ELR (cell line): ENCODE results near the gene TMEM154.

Experiments
- DNase-seq: peaks from one replicate; pipeline ENCODE4 v3.0.0-alpha.2; 2015; ENCODE audit warnings: low read depth

The TMEM154 gene

GRCh38 chr4:152696764-152697261 is 17.0 kb upstream of the TMEM154 start:
- DNase-seq = peak; percentile 85

- DNase-seq = no peak
Observed at GRCh38 chr4:152693871-152694270, 14.1 kb upstream of the TMEM154 start.

DNA sequence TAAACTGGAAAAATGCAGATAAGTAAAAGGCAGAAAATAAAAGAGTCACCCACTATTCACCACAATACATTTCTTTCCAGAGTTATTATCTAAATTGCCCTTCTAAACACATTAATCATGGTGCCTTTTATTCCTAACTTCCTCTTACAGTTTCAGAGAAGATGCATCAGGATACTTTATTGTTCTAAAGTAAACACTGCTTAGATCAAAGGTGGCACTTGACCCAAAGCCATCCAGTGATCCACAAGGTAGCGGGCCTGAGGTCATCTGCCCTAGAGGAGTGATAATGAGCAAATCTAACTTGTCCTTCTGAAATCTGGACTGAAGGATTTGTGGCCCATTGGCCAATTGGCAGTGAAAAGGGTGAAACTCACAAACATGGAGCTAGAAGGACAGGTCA is 12.0 kb upstream of the TMEM154 start:
- no peak for DNase-seq

DNA sequence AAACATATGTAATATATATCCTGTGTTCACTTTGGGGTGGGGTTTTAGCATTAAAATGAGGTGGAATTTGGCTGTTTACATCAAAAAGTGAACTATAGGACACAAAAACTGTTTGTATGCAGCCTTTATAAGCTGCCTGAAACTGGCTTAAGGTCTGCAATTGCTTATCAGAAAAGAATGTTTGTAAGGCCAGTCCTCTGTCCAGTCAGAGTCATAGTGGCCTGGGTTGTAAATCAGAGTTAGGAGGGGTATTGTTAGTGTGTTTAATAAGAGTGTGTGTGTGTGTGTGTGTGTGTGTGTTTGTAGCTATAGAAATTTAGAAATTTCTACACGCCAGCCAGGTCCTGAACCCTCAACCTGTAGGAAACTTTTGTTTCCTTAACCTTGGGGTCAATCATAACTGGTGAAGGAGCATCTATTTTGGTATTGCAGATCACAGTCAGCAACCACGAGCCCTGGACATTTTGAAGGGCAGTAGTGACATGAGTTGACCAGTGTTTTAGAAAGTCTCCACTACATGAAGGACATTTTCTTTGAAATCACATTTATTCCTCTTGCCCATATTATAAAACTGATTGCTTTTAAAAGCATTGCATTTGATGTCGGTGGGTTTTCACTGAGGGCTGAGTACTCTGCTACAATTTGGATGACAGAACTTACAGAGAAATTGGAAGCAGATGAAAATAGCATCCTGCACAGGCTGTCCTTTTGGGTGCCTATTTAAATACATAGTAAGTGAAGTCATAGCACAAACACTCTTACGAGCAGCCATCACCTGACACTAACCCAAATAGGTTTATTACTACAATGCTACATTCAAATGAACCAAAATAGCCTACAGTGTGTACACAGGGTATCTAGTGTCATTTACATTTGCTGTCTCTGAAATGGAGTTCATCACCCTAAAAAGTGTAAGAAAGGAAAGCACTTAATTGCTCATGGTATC is 11.2 kb upstream of the TMEM154 start:
- peak; percentile 10 for DNase-seq

GRCh38 chr4:152689615-152690501 is 10.1 kb upstream of the TMEM154 start:
- no peak for DNase-seq

DNA sequence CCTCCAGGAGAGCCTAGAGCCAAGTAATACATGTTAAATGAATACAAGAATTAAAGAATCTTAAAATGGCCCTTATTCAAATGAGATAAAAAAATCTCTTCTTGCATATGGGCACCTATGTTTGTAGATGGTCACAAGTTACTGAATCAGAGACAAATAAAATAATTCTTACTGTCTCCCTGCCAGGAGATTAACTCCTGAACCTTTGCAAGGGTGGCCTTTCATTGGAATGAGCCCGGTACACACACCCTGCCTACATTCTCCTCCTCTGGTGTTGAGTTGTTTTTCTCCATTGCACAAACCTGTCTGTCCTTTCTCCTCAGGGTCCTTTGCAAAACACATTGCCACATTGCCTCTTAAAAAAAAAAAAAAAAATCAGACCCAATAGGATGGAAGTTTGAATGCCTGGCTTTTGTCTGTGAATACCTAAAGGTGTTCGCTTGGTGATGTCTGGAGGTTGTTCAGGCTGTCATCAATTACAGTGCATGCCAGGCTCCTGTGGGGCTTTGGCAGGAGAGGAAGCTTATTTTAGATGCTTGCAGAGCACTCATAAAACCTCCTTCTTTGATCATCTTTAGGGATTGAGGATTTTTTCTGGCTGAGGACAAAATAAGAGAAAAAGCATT is 8.3 kb upstream of the TMEM154 start:
- no peak for DNase-seq

- no peak for DNase-seq
Observed at GRCh38 chr4:152686452-152687013, 6.7 kb upstream of the TMEM154 start.

DNA sequence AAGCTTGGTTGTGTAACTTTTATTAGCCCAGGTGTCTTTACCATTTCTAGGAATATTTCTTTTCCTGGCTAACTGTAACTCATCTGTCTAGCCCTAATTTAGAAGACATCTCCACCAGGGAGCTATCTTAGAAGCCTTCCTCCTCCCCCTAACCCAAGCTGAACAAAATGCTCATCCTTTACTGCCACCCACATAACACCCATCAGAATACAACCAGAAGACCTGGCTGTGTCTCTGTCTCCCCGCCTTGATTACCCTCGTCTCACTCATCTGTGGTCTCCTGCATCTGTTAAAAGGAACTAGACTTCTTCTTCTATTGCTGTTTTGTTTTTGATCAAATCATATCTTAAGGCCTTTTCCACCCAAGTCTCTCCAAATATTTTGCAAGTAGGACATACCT is 4.8 kb upstream of the TMEM154 start:
- no peak for DNase-seq

GRCh38 chr4:152684007-152684406 is 4.2 kb upstream of the TMEM154 start:
- DNase-seq = no peak

- DNase-seq = no peak
Observed at GRCh38 chr4:152682143-152682941, 2.5 kb upstream of the TMEM154 start.

DNA sequence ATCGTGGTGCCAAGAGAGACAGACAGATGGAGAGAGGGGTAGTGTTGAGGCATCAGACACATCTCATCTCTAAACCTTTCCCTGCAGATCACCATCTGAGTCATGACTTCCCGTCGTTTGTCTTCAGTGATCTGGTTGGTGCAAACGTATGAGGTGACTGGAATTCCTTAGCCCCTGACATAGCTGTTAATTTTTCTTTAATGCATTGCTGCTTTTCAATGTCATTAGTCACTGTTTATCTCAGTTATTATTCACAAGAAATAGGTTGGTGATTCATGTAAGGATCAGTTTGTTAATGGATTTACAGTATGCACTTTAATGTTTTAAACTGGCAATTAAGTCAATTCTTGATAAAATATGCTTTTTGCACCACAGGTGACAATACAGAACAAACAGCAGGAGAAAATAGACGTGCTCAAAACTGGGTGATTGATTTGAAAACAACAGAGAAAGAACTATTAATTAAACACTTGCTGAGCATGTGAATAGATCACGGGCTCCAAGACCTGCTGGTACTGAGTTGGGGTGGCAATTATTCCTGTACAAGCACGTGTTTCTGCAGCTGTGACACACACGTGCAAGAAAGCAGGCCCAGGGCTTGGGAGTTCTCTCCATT is 1.3 kb upstream of the TMEM154 start:
- DNase-seq = peak; percentile 90

GRCh38 chr4:152678841-152679240 is 956 bp downstream of the TMEM154 start:
- peak; percentile 6 for DNase-seq

DNA sequence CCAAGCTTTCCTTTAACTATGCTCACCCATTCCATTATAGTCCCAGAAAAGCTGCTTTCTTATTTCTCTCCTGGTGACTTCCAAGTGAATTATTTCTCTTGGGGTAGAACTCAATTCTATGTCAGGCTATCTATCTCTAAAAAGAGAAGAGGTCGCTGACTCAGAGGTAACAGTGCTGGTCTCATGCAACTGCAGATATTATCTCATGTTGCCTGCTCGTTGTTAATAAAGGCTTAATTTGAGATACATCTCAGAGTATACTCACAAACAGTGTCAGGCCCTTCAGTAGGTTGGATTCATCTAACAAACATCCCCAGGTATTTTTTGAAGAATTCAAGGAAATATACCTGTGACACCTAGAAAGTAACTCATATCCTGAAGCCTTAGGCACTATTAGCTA is 2.7 kb downstream of the TMEM154 start:
- DNase-seq = peak; percentile 16

DNA sequence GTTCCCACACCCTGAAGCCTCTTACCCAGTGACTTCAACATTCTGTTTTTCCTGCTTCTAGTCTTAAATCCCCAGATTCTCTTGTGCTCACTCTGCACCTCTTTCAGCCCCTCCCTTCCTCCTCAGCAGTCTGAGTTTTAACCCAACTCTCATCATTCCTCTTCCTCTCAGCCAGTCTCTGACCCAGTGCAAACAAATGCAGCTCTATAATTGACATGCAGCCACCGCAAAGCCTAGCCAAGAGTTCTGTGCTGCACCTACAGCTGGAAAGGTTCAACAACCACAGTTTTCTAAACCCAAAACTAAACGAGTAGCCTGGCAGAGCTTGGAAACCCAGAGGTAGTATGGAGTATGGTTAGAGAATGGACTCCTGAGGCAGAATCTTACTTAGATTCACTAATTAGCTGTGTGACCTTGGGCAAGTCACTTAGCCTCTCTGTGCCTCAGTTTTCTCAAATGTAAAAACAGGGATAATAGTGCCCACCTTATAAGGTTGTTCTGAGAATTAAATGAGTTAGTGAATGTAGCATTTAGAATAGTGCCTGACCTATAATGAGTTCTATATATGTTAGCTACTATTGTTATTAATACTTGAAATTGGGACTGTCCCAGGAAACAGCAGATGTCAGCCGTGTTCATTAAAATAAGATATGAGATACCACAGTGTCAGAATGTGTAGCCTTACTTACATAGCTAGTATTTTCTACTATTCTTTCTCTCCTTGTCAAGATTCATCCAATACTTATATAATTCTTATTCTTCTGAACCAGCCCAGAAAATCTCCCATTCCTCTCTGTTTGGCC is 3.5 kb downstream of the TMEM154 start:
- no peak for DNase-seq

GRCh38 chr4:152674359-152674758 is 5.4 kb downstream of the TMEM154 start:
- DNase-seq = no peak

DNA sequence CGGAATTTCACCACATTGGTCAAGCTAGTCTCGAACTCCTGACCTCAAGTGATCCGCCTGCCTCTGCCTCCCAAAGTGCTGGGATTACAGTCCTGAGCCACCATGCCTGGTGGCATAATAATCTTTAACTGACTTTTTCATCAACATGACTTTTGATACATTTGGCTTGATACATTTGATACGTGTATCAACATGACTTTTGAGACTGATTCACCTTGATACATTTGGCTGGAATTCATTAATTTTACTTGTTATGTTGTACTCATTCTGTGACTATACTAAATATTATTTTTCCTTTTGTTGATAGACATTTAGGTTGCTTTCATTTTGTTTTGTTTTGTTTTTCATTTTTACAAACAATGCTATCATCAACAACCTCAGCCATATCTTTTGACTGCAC is 6.3 kb downstream of the TMEM154 start:
- no peak for DNase-seq

- DNase-seq = no peak
Observed at GRCh38 chr4:152672206-152673092, 7.3 kb downstream of the TMEM154 start.

DNA sequence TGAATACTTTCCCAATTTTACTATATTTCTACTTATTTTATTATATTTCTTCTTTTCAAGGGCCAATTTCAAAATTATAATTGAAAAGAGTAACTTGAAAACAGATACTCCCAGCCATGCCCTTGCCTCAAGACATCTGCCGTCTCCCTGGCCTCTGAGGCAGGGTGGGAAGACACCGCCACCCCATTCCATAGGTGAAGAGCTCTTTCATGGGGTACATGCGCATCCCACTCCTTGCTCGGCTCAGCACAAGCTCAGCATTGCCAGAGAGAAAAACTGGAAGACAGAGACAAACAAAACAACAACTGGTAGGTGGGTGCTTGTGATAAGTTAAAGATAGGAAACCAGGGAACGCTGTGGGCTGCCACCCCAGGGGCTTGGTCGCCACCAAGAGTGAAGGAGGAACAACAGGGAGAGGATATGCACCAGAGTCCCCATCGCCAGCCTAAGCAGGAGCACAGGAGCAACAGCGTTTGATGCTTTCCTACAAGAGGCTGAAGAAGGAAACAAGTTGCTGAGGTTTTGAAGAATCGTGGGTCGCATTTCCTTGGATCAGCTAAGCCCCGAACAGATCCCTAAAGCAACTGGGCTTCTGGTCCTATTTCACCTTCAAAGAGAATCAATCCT is 11.3 kb downstream of the TMEM154 start:
- DNase-seq = no peak
